Left lobe of liver (tissue), 2 donors: ENCODE data around the gene IL37. TPM values are rescaled to one million over a fixed set of nuclear protein-coding genes. Genes with fewer than 3 reads are reported as not detected.

Source experiments
- ATAC-seq: fragments of 200-7000 bp; cut with Tn5 transposase; one replicate; pipeline ENCODE4 v1.9.1; 2020; ENCODE audit warnings: mild to moderate bottlenecking, moderate library complexity
- DNase-seq: peaks from one replicate; pipeline ENCODE4 v3.0.0-alpha.2; 2020; ENCODE audit warnings: low spot score
- total RNA-seq: library from RNA; stranded (reverse); gene quantifications from one replicate; pipeline ENCODE4 v1.2.1, GENCODE V29; 2021
- donor health status: DM: no; HTN: no; CAD: no; lungs with moderate emphysema.
- donor health status: DM: no; HTN: yes; CAD: no.

IL37 gene
- total RNA-seq, 1 donor from 2014 or later: not detected

DNA sequence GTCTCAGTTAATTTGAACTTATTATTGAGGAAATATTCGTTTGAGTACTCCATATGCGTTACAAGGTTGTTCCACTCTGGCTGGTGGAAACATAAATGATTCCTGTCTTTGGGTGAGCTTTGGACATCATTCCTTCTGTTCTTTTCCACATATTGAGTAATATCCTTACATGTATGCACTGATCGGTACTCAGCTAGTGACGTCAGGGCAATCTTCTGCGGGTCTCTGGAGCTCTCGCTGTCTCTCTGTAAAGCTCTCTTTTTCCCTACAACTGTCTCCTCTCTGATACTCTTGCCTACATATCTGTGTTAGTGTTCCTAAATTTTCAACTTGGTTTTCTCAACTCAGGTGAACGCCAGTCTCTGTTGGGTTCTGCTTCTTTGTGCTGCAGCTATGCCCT lies 43.4 kb downstream of the IL37 start:
- ATAC-seq (no peak), DNase-seq (no peak)

- DNase-seq: no peak
- no peak for ATAC-seq
These were observed 46.5 kb downstream of the IL37 start for GRCh38 chr2:112957511-112957910.

DNA sequence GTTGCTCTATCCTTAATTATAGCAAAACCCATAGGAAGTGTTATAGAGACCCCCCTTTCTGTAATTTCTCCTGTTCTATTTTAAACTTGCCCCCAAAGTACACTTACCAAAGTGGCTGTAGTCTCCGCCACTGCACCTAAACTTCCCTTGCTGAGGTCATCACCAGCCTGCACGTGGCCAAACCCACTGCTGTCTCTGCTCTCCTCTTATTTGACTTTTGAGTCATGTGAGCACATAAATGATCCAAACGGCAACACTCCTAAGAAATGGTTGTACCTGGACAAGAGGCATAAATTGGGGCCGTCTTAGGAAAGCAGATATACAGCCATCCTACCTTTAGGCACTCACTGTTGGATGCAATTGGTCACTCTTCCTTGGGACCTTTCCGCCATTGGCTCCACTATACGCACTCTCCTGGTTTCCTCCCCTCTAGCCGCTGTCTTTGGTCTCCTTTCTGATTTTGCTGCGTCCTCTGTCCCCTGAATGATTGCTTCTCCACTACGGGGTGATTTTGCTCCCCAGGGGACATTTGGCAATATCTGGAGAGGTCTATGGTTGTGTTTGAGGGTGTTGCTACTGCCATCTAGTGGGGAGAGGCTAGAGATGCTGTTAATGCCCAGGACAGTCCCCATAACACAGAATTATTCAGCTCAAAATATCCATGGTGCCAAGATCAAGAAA lies 47.6 kb downstream of the IL37 start:
- DNase-seq: no peak
- peak; percentile 97 for ATAC-seq

DNA sequence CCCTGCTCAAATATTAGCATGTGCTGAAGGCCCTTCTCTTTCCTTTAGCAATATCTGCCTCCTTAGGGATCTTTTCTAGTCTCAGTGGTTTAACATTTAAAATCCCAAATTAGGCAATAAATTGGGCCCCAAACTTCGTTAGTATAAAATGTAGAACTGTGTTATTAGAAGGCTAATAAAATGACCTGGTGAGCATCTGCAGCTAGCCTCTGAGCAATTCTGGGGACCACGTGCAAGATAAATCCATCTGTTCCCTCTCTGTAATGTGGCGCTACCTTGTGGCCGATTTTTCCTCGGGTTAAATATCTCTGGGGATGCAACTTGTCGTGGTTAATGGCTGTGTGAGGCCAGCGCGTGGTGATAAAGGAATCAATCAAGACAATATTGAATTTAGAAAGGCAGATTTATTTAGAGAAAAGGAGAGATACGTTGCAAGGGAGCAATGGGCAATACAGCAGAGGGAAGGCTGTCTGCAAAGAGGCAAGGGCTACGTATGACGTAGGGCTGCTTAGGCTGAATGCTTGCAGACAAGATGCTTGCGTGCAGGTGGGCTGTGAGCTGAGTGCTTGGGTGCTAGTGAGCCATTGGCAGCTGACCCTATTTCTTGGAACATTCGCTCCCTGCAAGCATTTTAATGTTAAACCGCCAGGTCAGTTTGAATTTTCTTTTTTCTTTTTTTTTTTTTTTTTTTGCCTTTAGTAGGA lies 48.3 kb downstream of the IL37 start:
- DNase-seq (no peak), ATAC-seq (no peak)

- ATAC-seq (no peak), DNase-seq (no peak)
These were observed 49.4 kb downstream of the IL37 start for GRCh38 chr2:112960230-112960825.

DNA sequence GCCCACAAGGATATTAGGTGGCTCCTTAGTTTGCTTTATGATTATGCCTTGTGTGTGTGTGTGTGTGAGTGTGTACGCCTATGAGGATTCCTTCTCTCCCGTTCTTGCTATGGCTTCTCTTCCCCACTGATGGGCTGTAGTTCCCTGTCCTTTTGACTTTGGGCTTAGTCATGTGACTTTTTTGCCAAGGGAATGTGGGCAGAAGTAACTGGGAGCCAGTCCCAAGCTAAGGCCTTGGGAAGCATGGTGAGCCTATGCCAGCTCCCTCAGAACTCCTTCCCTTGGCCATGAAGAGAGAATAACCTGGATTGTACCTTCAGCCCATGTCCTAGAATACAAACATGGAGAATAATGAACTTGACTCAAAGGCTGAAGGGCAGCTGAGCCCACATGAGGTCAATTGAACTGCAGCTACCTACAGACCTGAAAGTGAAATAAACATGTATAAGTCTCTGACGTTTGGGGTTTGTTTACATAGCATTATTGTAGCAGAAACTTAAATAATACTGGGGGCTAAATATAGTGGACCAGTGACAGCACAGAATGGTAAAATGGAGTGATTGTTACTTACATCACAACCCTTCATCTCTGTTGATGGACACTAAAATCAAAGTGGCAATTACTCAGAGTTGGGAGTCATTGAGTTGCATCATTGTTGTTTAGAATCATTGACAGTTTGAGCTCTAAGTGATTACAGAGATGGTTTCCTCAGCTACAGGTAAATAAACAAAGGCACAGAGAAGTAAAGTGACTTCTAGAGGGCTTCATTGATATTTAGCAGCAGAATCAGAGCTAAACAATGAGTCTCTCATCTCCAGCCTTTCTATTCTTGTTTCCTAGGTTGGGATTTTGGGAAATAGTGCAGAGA lies 51.6 kb downstream of the IL37 start:
- ATAC-seq (no peak), DNase-seq (no peak)

DNA sequence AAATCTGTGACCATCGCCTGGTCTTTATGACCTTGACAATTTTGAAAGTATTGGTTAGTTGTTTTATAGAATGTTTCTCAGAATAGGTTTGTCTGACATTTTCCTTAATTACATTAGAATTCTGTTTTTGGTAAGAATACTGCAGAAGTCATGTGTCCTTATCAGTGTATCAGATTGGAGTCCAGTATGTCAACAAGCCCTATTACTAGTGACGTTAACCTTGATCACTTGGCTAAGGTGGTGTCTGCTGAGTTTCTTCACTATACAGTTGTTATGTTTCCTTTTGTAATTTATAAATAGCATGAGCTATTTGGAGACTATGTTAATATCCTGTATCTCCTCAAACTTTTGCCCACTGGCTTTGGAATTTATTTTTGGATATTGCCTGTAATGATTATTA lies 56.1 kb downstream of the IL37 start:
- ATAC-seq: peak; percentile 69
- DNase-seq: no peak

Other genes starting within 250 kb of the IL37 start
- not detected for gene NT5DC4, start 190.1 kb upstream of the IL37 start, total RNA-seq
- 0.08 TPM for gene CKAP2L, start 146.6 kb upstream of the IL37 start, total RNA-seq
- gene IL1A, start 126.7 kb upstream of the IL37 start, total RNA-seq: not detected
- gene IL1B, start 74.4 kb upstream of the IL37 start, total RNA-seq: not detected
- 0.20 TPM for gene IL36G, start 66.8 kb downstream of the IL37 start, total RNA-seq
- not detected for gene IL36A, start 94.3 kb downstream of the IL37 start, total RNA-seq
- gene IL36B, start 141.7 kb downstream of the IL37 start, total RNA-seq: not detected
- not detected for gene IL36RN, start 148.0 kb downstream of the IL37 start, total RNA-seq
- not detected for gene IL1F10, start 156.8 kb downstream of the IL37 start, total RNA-seq
- gene IL1RN, start 216.4 kb downstream of the IL37 start, total RNA-seq: 16.0 TPM